Panc1 (cell line): ENCODE results near the gene NUMBL. TPM values are rescaled to one million over a fixed set of nuclear protein-coding genes. Genes with fewer than 3 reads are reported as not detected.

Source experiments
- ATAC-seq: fragments of 200-7000 bp; cut with Tn5 transposase; 2 replicates; pipeline ENCODE4 v1.9.1; 2020; ENCODE audit warnings: mild to moderate bottlenecking, moderate library complexity
- BruUV-seq: library from RNA; stranded (reverse); fragments of 400-500 nt; replicated peaks from 2 replicates; lab custom pipeline; 2021; lab: Mats Ljungman, UMichigan
- CTCF ChIA-PET: fragments of 300-600 bp; sonication (Branson Sonifier 250); formaldehyde crosslinking; loops from one replicate; lab custom pipeline; 2022; ENCODE audit warnings: antibody characterized with exemption; lab: Charles Lee
- POLR2A ChIA-PET: fragments of 300-600 bp; sonication (Branson Sonifier 250); formaldehyde crosslinking; loops from one replicate; lab custom pipeline; 2022; ENCODE audit warnings: antibody characterized with exemption; lab: Charles Lee
- DNase-seq: peaks from one replicate; pipeline ENCODE4 v3.0.0-alpha.2; 2010; ENCODE audit warnings: low read depth, low spot score
- H3K27ac ChIP-seq: 2 replicates; pipeline ENCODE4 v1.5.1; 2011; ENCODE audit warnings: mild to moderate bottlenecking, low read length, inconsistent platforms
- H3K27me3 ChIP-seq: fragments of 200-500 bp; sonication (Bioruptor generic); 2 replicates; pipeline ENCODE4 v1.6.0; 2014; ENCODE audit warnings: low read length, inconsistent platforms; ENCODE audit not compliant: control insufficient read depth, insufficient read depth
- H3K36me3 ChIP-seq: fragments of 200-500 bp; sonication (Bioruptor generic); 2 replicates; pipeline ENCODE4 v1.5.1; 2014; ENCODE audit warnings: inconsistent platforms, mild to moderate bottlenecking, low read length, moderate library complexity; ENCODE audit not compliant: control insufficient read depth, insufficient read depth
- H3K4me1 ChIP-seq: 2 replicates; pipeline ENCODE4 v1.5.1; 2011; ENCODE audit warnings: inconsistent platforms, mild to moderate bottlenecking, low read length, moderate library complexity; ENCODE audit not compliant: control insufficient read depth, insufficient read depth
- H3K4me3 ChIP-seq, 2 experiments: 2 replicates each; pipeline ENCODE4 v1.5.1; 2011 to 2012; ENCODE audit warnings: low read depth in 2 of 2, low read length in 2 of 2, mild to moderate bottlenecking in 2 of 2, inconsistent platforms in 1 of 2, moderate library complexity in 1 of 2
- H3K9me3 ChIP-seq: fragments of 200-500 bp; sonication (Bioruptor generic); 2 replicates; pipeline ENCODE4 v1.5.1; 2014; ENCODE audit warnings: low read depth, mild to moderate bottlenecking, inconsistent platforms, low read length, moderate library complexity; ENCODE audit not compliant: control insufficient read depth, insufficient read depth
- POLR2AphosphoS5 ChIP-seq: IDR thresholded peaks from 2 replicates; pipeline ENCODE4 v1.6.1; 2012; ENCODE audit warnings: mild to moderate bottlenecking, low read depth, low read length, moderate library complexity
- SIN3A ChIP-seq: IDR thresholded peaks from 2 replicates; pipeline ENCODE4 v1.6.1; 2012; ENCODE audit warnings: low read depth, mild to moderate bottlenecking, low read length, moderate library complexity, borderline replicate concordance; ENCODE audit not compliant: insufficient read depth
- TCF7L2 ChIP-seq: IDR thresholded peaks from 2 replicates; pipeline ENCODE4 v1.6.1; 2011; ENCODE audit warnings: mild to moderate bottlenecking, low read depth, low read length, inconsistent platforms
- in situ Hi-C: cut with HindIII; loops from 2 replicates; pipeline ENCODE4 v1.10.0; 2016; ENCODE audit warnings: low sequenced_read_pairs, low pct_unique_long_range_greater_than_20kb
- intact Hi-C: fragments of 100-400 bp; cut with micrococcal nuclease; formaldehyde crosslinking; loops from one replicate; pipeline ENCODE4 v1.10.0; 2022; ENCODE audit not compliant: unreplicated experiment
- total RNA-seq: library from RNA; stranded (reverse); gene quantifications from one replicate; pipeline ENCODE4 v1.2.1, GENCODE V29; 2021; ENCODE audit not compliant: unreplicated experiment
- TF ChIP-seq, protein P1 (sequence below), 2 experiments: IDR thresholded peaks; 2 replicates each; pipeline ENCODE4 v1.6.1; 2011 to 2012; ENCODE audit warnings: low read depth in 2 of 2, control low read depth in 1 of 2, low read length in 1 of 2, mild to moderate bottlenecking in 1 of 2, moderate library complexity in 1 of 2; ENCODE audit not compliant: insufficient read depth in 1 of 2
- TF ChIP-seq, protein P2 (sequence below): fragments of 450-650 bp; IDR thresholded peaks from 2 replicates; pipeline ENCODE4 v1.5.1; 2017; ENCODE audit warnings: mild to moderate bottlenecking

The NUMBL gene
- total RNA-seq, 1 experiment from 2014 or later, result 27.6 TPM

DNA sequence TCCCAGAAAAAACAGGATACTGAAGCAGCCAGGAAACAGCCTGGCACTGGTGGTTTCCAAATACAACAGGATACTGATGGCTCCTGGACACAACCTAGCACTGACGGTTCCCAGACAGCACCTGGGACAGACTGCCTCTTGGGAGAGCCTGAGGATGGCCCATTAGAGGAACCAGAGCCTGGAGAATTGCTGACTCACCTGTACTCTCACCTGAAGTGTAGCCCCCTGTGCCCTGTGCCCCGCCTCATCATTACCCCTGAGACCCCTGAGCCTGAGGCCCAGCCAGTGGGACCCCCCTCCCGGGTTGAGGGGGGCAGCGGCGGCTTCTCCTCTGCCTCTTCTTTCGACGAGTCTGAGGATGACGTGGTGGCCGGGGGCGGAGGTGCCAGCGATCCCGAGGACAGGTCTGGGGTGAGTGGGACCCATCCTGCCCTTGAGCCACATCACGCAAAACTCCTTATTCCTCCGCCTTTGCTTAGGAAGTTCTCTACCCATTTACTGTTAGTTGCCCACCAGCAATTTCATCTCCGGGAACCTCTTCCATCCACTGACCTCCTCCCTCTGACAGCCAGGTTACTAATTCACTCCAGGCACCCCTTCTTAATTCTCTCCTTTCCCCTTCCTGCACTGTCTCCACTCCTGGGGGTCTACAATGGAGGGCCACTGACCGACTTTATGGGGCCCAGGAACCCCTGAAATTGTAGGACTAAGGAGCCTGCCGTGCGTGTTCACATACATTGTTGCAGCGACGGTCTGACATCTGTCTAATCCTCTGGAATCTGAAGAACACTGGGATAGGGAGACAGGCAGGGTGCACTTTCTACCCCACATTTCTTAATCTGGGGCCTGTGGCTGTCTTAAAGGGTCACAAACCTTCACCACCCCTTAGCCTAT is 27.7 kb upstream of the NUMBL start:
- in situ Hi-C loops (no loop called here), intact Hi-C loops (no loop called here)
- ChIA-PET CTCF (no interaction called here), POLR2A (no interaction called here)
- TF ChIP-seq, protein P1, sequence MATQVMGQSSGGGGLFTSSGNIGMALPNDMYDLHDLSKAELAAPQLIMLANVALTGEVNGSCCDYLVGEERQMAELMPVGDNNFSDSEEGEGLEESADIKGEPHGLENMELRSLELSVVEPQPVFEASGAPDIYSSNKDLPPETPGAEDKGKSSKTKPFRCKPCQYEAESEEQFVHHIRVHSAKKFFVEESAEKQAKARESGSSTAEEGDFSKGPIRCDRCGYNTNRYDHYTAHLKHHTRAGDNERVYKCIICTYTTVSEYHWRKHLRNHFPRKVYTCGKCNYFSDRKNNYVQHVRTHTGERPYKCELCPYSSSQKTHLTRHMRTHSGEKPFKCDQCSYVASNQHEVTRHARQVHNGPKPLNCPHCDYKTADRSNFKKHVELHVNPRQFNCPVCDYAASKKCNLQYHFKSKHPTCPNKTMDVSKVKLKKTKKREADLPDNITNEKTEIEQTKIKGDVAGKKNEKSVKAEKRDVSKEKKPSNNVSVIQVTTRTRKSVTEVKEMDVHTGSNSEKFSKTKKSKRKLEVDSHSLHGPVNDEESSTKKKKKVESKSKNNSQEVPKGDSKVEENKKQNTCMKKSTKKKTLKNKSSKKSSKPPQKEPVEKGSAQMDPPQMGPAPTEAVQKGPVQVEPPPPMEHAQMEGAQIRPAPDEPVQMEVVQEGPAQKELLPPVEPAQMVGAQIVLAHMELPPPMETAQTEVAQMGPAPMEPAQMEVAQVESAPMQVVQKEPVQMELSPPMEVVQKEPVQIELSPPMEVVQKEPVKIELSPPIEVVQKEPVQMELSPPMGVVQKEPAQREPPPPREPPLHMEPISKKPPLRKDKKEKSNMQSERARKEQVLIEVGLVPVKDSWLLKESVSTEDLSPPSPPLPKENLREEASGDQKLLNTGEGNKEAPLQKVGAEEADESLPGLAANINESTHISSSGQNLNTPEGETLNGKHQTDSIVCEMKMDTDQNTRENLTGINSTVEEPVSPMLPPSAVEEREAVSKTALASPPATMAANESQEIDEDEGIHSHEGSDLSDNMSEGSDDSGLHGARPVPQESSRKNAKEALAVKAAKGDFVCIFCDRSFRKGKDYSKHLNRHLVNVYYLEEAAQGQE (IDR thresholded peaks at IDR 0.05; ENCODE audit: insufficient read depth in 1 of 2, low read depth in 2 of 2, low read length in 1 of 2), result no peak
- no peak for TF ChIP-seq SIN3A
- no peak for TF ChIP-seq TCF7L2
- TF ChIP-seq, protein P2, sequence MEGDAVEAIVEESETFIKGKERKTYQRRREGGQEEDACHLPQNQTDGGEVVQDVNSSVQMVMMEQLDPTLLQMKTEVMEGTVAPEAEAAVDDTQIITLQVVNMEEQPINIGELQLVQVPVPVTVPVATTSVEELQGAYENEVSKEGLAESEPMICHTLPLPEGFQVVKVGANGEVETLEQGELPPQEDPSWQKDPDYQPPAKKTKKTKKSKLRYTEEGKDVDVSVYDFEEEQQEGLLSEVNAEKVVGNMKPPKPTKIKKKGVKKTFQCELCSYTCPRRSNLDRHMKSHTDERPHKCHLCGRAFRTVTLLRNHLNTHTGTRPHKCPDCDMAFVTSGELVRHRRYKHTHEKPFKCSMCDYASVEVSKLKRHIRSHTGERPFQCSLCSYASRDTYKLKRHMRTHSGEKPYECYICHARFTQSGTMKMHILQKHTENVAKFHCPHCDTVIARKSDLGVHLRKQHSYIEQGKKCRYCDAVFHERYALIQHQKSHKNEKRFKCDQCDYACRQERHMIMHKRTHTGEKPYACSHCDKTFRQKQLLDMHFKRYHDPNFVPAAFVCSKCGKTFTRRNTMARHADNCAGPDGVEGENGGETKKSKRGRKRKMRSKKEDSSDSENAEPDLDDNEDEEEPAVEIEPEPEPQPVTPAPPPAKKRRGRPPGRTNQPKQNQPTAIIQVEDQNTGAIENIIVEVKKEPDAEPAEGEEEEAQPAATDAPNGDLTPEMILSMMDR, result no peak
- TF ChIP-seq POLR2AphosphoS5, result no peak
- H3K4me3 ChIP-seq, result peak overlapping the region; percentile 65 to 77
- peaks cover 3% of the 10 kb centered on the region; the same call in 1 of the 2 replicates for H3K36me3 ChIP-seq
- H3K27ac ChIP-seq, result peak overlapping the region; percentile 86
- no peaks in the 10 kb centered on the region for H3K27me3 ChIP-seq
- TSS peak; percentile 75 for BruUV-seq
- DNase-seq (no peak), ATAC-seq (no peak)
- peaks cover 11% of the 10 kb centered on the region for H3K4me1 ChIP-seq
- H3K9me3 ChIP-seq, result no peaks in the 10 kb centered on the region

DNA sequence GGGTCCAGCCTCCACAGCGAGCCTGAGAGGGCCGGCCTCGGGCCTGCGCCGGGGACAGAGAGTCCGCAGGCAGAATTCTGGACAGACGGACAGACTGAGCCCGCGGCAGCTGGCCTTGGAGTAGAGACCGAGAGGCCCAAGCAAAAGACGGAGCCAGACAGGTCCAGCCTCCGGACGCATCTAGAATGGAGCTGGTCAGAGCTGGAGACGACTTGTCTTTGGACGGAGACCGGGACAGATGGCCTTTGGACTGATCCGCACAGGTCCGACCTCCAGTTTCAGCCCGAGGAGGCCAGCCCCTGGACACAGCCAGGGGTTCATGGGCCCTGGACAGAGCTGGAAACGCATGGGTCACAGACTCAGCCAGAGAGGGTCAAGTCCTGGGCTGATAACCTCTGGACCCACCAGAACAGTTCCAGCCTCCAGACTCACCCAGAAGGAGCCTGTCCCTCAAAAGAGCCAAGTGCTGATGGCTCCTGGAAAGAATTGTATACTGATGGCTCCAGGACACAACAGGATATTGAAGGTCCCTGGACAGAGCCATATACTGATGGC is 27.0 kb upstream of the NUMBL start:
- Histone ChIP-seq H3K36me3 (peaks cover 3% of the 10 kb centered on the region; the same call in 1 of the 2 replicates), H3K4me1 (peaks cover 11% of the 10 kb centered on the region), H3K27me3 (no peaks in the 10 kb centered on the region), H3K4me3 (peak overlapping the region; percentile 65 to 77), H3K9me3 (no peaks in the 10 kb centered on the region), H3K27ac (peak overlapping the region; percentile 86)
- ATAC-seq (no peak; the same call in 1 of the 2 replicates), DNase-seq (no peak)
- in situ Hi-C loops (no loop called here), intact Hi-C loops (no loop called here)
- TF ChIP-seq POLR2AphosphoS5 (no peak), TCF7L2 (no peak)
- TF ChIP-seq, protein P1 (IDR thresholded peaks at IDR 0.05; ENCODE audit: insufficient read depth in 1 of 2, low read depth in 2 of 2, low read length in 1 of 2), result no peak
- TF ChIP-seq, protein P2, result no peak
- CTCF ChIA-PET, result no interaction called here
- POLR2A ChIA-PET, result no interaction called here
- BruUV-seq, result no TSS peak
